ENCODE data around the gene ZNF710. TPM values are rescaled to one million over a fixed set of nuclear protein-coding genes. Genes with fewer than 3 reads are reported as not detected.

ZNF710 gene
- total RNA-seq, 1 experiment from 2014 or later: 40.7 TPM

GRCh38 chr15:89984421-89985010 lies 16.6 kb upstream of the ZNF710 start:
- Histone ChIP-seq H4K91ac (ENCODE audit: insufficient read length, low read depth, low read length) (no peak overlapping the region), H3T11ph (ENCODE audit: low read length) (no peak overlapping the region), H2AFZ (ENCODE audit: low read length) (no peak overlapping the region), H2BK5ac (ENCODE audit: insufficient read length, low read length) (no peak overlapping the region), H3K18ac (ENCODE audit: insufficient read length, low read depth, low read length) (no peak overlapping the region), H3K14ac (ENCODE audit: insufficient read depth, low read length) (no peak overlapping the region), H2BK15ac (ENCODE audit: low read depth, low read length) (no peak overlapping the region; the same call in 1 of the 2 replicates), H3K23ac (ENCODE audit: insufficient read length, low read depth, low read length) (no peak overlapping the region), H3K4ac (ENCODE audit: low read depth, low read length) (no peak overlapping the region; the same call in 1 of the 2 replicates), H4K20me1 (ENCODE audit: control insufficient read depth, insufficient read depth, insufficient read length) (no peaks in the 10 kb centered on the region), H3K9me3 (ENCODE audit: control insufficient read depth, low read depth, low read length) (peaks cover 10% of the 10 kb centered on the region), H2BK12ac (ENCODE audit: insufficient read length, low read depth, low read length) (peak overlapping the region; percentile 3), H4K5ac (ENCODE audit: insufficient read length, low read depth, low read length) (no peak overlapping the region), H2BK120ac (ENCODE audit: low read depth, low read length, poor library complexity, severe bottlenecking) (no peak overlapping the region), H3K79me2 (ENCODE audit: insufficient read depth, low read length) (no peaks in the 10 kb centered on the region), H2AK5ac (ENCODE audit: insufficient read length, low read length) (peak overlapping the region; percentile 88), H2BK20ac (ENCODE audit: low read depth, low read length, poor library complexity, severe bottlenecking) (peak overlapping the region; percentile 83), H3K9ac (ENCODE audit: extremely low read depth, insufficient read length, low read length) (no peak overlapping the region), H3K4me2 (ENCODE audit: insufficient read depth, insufficient read length, low read length) (no peak overlapping the region), H3K79me1 (ENCODE audit: insufficient read depth, low read depth, low read length, poor library complexity, severe bottlenecking) (no peaks in the 10 kb centered on the region), H3K4me1 (ENCODE audit: insufficient read depth, low read length) (peaks cover 6% of the 10 kb centered on the region; the same call in 1 of the 2 replicates), H4K8ac (replicated peaks; ENCODE audit: insufficient read length, low read depth, low read length) (no peak overlapping the region), H3K27ac (ENCODE audit: insufficient read length, low read depth, low read length) (no peak overlapping the region), H3K56ac (ENCODE audit: insufficient read length, low read depth, low read length) (no peak overlapping the region), H3K23me2 (ENCODE audit: insufficient read length, low read depth, low read length, poor library complexity, severe bottlenecking) (no peaks in the 10 kb centered on the region), H3K27me3 (ENCODE audit: insufficient read depth, low read length) (peaks cover 32% of the 10 kb centered on the region; the same call in 1 of the 2 replicates)
- peaks cover 4 to 6% (median 5%) of the 10 kb centered on the region in 3 experiments; a peak in 4 of 7 replicates for H3K36me3 Mint-ChIP-seq (ENCODE audit: insufficient read depth in 1 of 3, low read depth in 3 of 3)
- no peak for DNase-seq
- 100% methylated on average over 2 of the region's 6 CpGs for WGBS (ENCODE audit: extremely low coverage, insufficient read length, low lambda C conversion rate)
- no peak for TF ChIP-seq CTCF (conservative IDR thresholded peaks at IDR 0.05)
- H3K27me3 Mint-ChIP-seq (ENCODE audit: low read depth): peaks cover 57% of the 10 kb centered on the region
- H3K9me3 Mint-ChIP-seq: peaks cover 12 to 13% of the 10 kb centered on the region in 2 experiments
- H3K4me1 Mint-ChIP-seq: peaks cover 25 to 28% of the 10 kb centered on the region in 2 experiments
- peak overlapping the region in 1 of 3 experiments; percentile 18; a peak in 1 of 7 replicates for H3K27ac Mint-ChIP-seq
- H3K4me3 Mint-ChIP-seq: no peak overlapping the region
